ENCODE results near the gene ZNF503. TPM values are rescaled to one million over a fixed set of nuclear protein-coding genes. Genes with fewer than 3 reads are reported as not detected.
A peak's percentile ranks its signal among the peaks of the same experiment; 100 is the strongest.

Gene ZNF503
- total RNA-seq, 1 experiment from 2014 or later: 1.5 TPM

GRCh38 chr10:75392744-75393143 is 8.8 kb downstream of the ZNF503 start:
- ChIA-PET CTCF (no interaction called here), POLR2A (ENCODE audit: unreplicated experiment) (no interaction called here)
- H3K27me3 ChIP-seq (ENCODE audit: insufficient read depth, low read depth): no peaks in the 10 kb centered on the region
- H2AFZ ChIP-seq: no peak overlapping the region
- H3K9me3 ChIP-seq (ENCODE audit: insufficient read depth, low read depth): no peaks in the 10 kb centered on the region
- no peaks in the 10 kb centered on the region for H4K20me1 ChIP-seq (ENCODE audit: insufficient read depth)
- H3K36me3 ChIP-seq (ENCODE audit: low read depth): peaks cover 7% of the 10 kb centered on the region; the same call in 1 of the 2 replicates
- no peak for TF ChIP-seq CTCF (conservative IDR thresholded peaks at IDR 0.05)
- TF ChIP-seq EZH2 (IDR thresholded peaks at IDR 0.05; ENCODE audit: low read depth): no peak
- peak in 1 of 2 experiments; percentile 4 for DNase-seq
- no peak overlapping the region for H3K27ac ChIP-seq
- 0 out of 2 replicates have a peak, but pooled peaks cover 5% of the 10 kb centered on the region for H3F3A ChIP-seq (ENCODE audit: insufficient read depth, low read depth)
- peaks cover 35% of the 10 kb centered on the region for H3K79me2 ChIP-seq (ENCODE audit: low read depth)
- H3K4me1 ChIP-seq (replicated peaks; ENCODE audit: insufficient read depth): peaks cover 14% of the 10 kb centered on the region
- H3K4me3 ChIP-seq: no peak overlapping the region
- no TSS peak for BruUV-seq (replicated peaks)
- no peak overlapping the region for H3K4me2 ChIP-seq
- H3K9me2 ChIP-seq (ENCODE audit: insufficient read depth): no peaks in the 10 kb centered on the region
- intact Hi-C loops (cut with micrococcal nuclease; ENCODE audit: unreplicated experiment): no loop called here

- H3F3A ChIP-seq (ENCODE audit: insufficient read depth, low read depth): 0 out of 2 replicates have a peak, but pooled peaks cover 4% of the 10 kb centered on the region
- intact Hi-C loops (cut with micrococcal nuclease; ENCODE audit: unreplicated experiment): no loop called here
- POLR2A ChIA-PET (ENCODE audit: unreplicated experiment): no interaction called here
- no peak overlapping the region for H3K27ac ChIP-seq
- CTCF ChIA-PET: no interaction called here
- no peaks in the 10 kb centered on the region for H3K9me3 ChIP-seq (ENCODE audit: insufficient read depth, low read depth)
- no peak overlapping the region for H3K4me3 ChIP-seq
- peaks cover 31% of the 10 kb centered on the region for H3K79me2 ChIP-seq (ENCODE audit: low read depth)
- H3K4me2 ChIP-seq: no peak overlapping the region
- no peak overlapping the region for H2AFZ ChIP-seq
- no TSS peak for BruUV-seq (replicated peaks)
- TF ChIP-seq EZH2 (IDR thresholded peaks at IDR 0.05; ENCODE audit: low read depth): no peak
- no peak for TF ChIP-seq CTCF (conservative IDR thresholded peaks at IDR 0.05)
- peaks cover 7% of the 10 kb centered on the region; the same call in 1 of the 2 replicates for H3K36me3 ChIP-seq (ENCODE audit: low read depth)
- peak in 1 of 2 experiments; percentile 31 for DNase-seq
- peaks cover 14% of the 10 kb centered on the region for H3K4me1 ChIP-seq (replicated peaks; ENCODE audit: insufficient read depth)
- H3K9me2 ChIP-seq (ENCODE audit: insufficient read depth): no peaks in the 10 kb centered on the region
- no peaks in the 10 kb centered on the region for H4K20me1 ChIP-seq (ENCODE audit: insufficient read depth)
- no peaks in the 10 kb centered on the region for H3K27me3 ChIP-seq (ENCODE audit: insufficient read depth, low read depth)
Measured at GRCh38 chr10:75392271-75392670, 9.3 kb downstream of the ZNF503 start.

- DNase-seq: no peak
- Histone ChIP-seq H3F3A (ENCODE audit: insufficient read depth, low read depth) (0 out of 2 replicates have a peak, but pooled peaks cover 4% of the 10 kb centered on the region), H4K20me1 (ENCODE audit: insufficient read depth) (no peaks in the 10 kb centered on the region), H3K4me1 (replicated peaks; ENCODE audit: insufficient read depth) (peaks cover 14% of the 10 kb centered on the region), H3K4me2 (no peak overlapping the region), H3K36me3 (ENCODE audit: low read depth) (peaks cover 7% of the 10 kb centered on the region; the same call in 1 of the 2 replicates), H3K9me2 (ENCODE audit: insufficient read depth) (no peaks in the 10 kb centered on the region), H2AFZ (no peak overlapping the region), H3K9me3 (ENCODE audit: insufficient read depth, low read depth) (no peaks in the 10 kb centered on the region), H3K27me3 (ENCODE audit: insufficient read depth, low read depth) (no peaks in the 10 kb centered on the region), H3K27ac (no peak overlapping the region), H3K79me2 (ENCODE audit: low read depth) (peaks cover 13% of the 10 kb centered on the region), H3K4me3 (no peak overlapping the region)
- POLR2A ChIA-PET (ENCODE audit: unreplicated experiment): no interaction called here
- CTCF ChIA-PET: no interaction called here
- TF ChIP-seq CTCF (conservative IDR thresholded peaks at IDR 0.05): no peak
- TF ChIP-seq EZH2 (IDR thresholded peaks at IDR 0.05; ENCODE audit: low read depth): no peak
- BruUV-seq (replicated peaks): no TSS peak
- intact Hi-C loops (cut with micrococcal nuclease; ENCODE audit: unreplicated experiment): no loop called here
Measured at GRCh38 chr10:75390178-75390577, 11.4 kb downstream of the ZNF503 start.
